HCT116 (cell line): ENCODE results near the gene ANAPC2. TPM values are rescaled to one million over a fixed set of nuclear protein-coding genes. Genes with fewer than 3 reads are reported as not detected.

ENCODE experiments used
- ATAC-seq: fragments of 200-7000 bp; cut with Tn5 transposase; 2 replicates; pipeline ENCODE4 v1.9.1; 2020; ENCODE audit warnings: mild to moderate bottlenecking, moderate library complexity
- BruUV-seq: library from RNA; stranded (reverse); fragments of 400-500 nt; replicated peaks from 2 replicates; lab custom pipeline; 2021; lab: Mats Ljungman, UMichigan
- CTCF ChIA-PET: fragments of 300-600 bp; sonication (Branson Sonifier 250); formaldehyde crosslinking; loops from one replicate; lab custom pipeline; 2021; ENCODE audit warnings: antibody characterized with exemption; lab: Charles Lee
- POLR2A ChIA-PET: fragments of 300-600, 350-600 bp; sonication (Branson Sonifier 250); formaldehyde crosslinking; loops from one replicate; lab custom pipeline; 2021; ENCODE audit warnings: antibody characterized with exemption; lab: Charles Lee
- RAD21 ChIA-PET, 2 experiments: fragments of 300-600 bp; sonication (Branson Sonifier 250); formaldehyde crosslinking; loops; one replicate each; lab custom pipeline; 2023; ENCODE audit warnings: low total read pairs in 2 of 2; ENCODE audit not compliant: uncharacterized antibody in 2 of 2, unreplicated experiment in 2 of 2, low non-redundant PET in 1 of 2; lab: Charles Lee
- DNase-seq: peaks from one replicate; pipeline ENCODE4 v3.0.0-alpha.2; 2010; ENCODE audit warnings: low read depth, low spot score
- H2AFZ ChIP-seq: fragments of 200-600 bp; shearing (Covaris generic), sonication (generic); 2 replicates; pipeline ENCODE4 v1.6.1; 2017; ENCODE audit warnings: low read depth, mixed run types, mixed read lengths, antibody characterized with exemption, low read length; ENCODE audit not compliant: poor library complexity, severe bottlenecking
- H3K27ac ChIP-seq: 2 replicates; pipeline ENCODE4 v1.5.1; 2012; ENCODE audit warnings: low read depth, low read length
- H3K27me3 ChIP-seq: fragments of 200-600 bp; sonication (generic); 2 replicates; pipeline ENCODE4 v1.6.1; 2016; ENCODE audit warnings: mixed run types, low read length, mixed read lengths; ENCODE audit not compliant: insufficient read depth
- H3K36me3 ChIP-seq, 2 experiments: fragments of 200-500 bp in 1 of 2; fragments of 200-600 bp in 1 of 2; sonication (Bioruptor generic) in 1 of 2; sonication (generic) in 1 of 2; 2 replicates each; pipeline versions ENCODE4 v1.5.1 to v1.6.1; 2014 to 2016; ENCODE audit warnings: low read length in 2 of 2, inconsistent platforms in 1 of 2, mixed read lengths in 1 of 2, mixed run types in 1 of 2; ENCODE audit not compliant: insufficient read depth in 2 of 2, control insufficient read depth in 1 of 2
- H3K4me1 ChIP-seq, 2 experiments: fragments of 200-600 bp in 1 of 2; sonication (generic) in 1 of 2; 2 replicates each; pipeline versions ENCODE4 v1.5.1 to v1.6.1; 2012 to 2017; ENCODE audit warnings: low read length in 2 of 2, inconsistent platforms in 1 of 2, mild to moderate bottlenecking in 1 of 2, mixed read lengths in 1 of 2, mixed run types in 1 of 2, moderate library complexity in 1 of 2; ENCODE audit not compliant: insufficient read depth in 2 of 2, control insufficient read depth in 1 of 2
- H3K4me2 ChIP-seq: fragments of 200-600 bp; sonication (generic); 2 replicates; pipeline ENCODE4 v1.6.1; 2017; ENCODE audit warnings: mixed run types, low read length, mixed read lengths
- H3K4me3 ChIP-seq, 2 experiments: fragments of 200-600 bp in 1 of 2; sonication (generic) in 1 of 2; replicated peaks in 1 of 2; 2 replicates each; pipeline ENCODE4 v1.5.1; 2011 to 2016; ENCODE audit warnings: low read length in 2 of 2, control low read depth in 1 of 2, low read depth in 1 of 2, mild to moderate bottlenecking in 1 of 2, mixed read lengths in 1 of 2, mixed run types in 1 of 2
- H3K79me2 ChIP-seq: fragments of 200-600 bp; sonication (generic); 2 replicates; pipeline ENCODE4 v1.6.1; 2017; ENCODE audit warnings: mild to moderate bottlenecking, mixed run types, low read length, moderate library complexity, mixed read lengths; ENCODE audit not compliant: insufficient read depth
- H3K9ac ChIP-seq: fragments of 200-600 bp; sonication (generic); 2 replicates; pipeline ENCODE4 v1.6.1; 2016; ENCODE audit warnings: low read length, mixed read lengths
- H3K9me2 ChIP-seq: fragments of 200-600 bp; sonication (generic), shearing (Covaris generic); 2 replicates; pipeline ENCODE4 v1.6.1; 2017; ENCODE audit warnings: mixed run types, mild to moderate bottlenecking, moderate library complexity; ENCODE audit not compliant: insufficient read depth
- H3K9me3 ChIP-seq, 2 experiments: fragments of 200-500 bp in 1 of 2; fragments of 200-600 bp in 1 of 2; sonication (Bioruptor generic) in 1 of 2; sonication (generic) in 1 of 2; 2 replicates each; pipeline ENCODE4 v1.6.1; 2014 to 2017; ENCODE audit warnings: low read length in 2 of 2, mixed read lengths in 2 of 2, inconsistent platforms in 1 of 2, low read depth in 1 of 2, mild to moderate bottlenecking in 1 of 2, mixed run types in 1 of 2, moderate library complexity in 1 of 2; ENCODE audit not compliant: control insufficient read depth in 1 of 2, insufficient read depth in 1 of 2
- H4K20me1 ChIP-seq: fragments of 200-600 bp; sonication (generic), shearing (Covaris generic); 2 replicates; pipeline ENCODE4 v1.6.1; 2017; ENCODE audit warnings: mixed run types, mild to moderate bottlenecking, moderate library complexity; ENCODE audit not compliant: insufficient read depth
- EGR1 ChIP-seq: IDR thresholded peaks from 2 replicates; pipeline ENCODE4 v1.6.1; 2012; ENCODE audit warnings: low read depth
- ELF1 ChIP-seq: IDR thresholded peaks from 2 replicates; pipeline ENCODE4 v1.6.1; 2012; ENCODE audit warnings: low read depth, borderline replicate concordance
- FOSL1 ChIP-seq: IDR thresholded peaks from 2 replicates; pipeline ENCODE4 v1.6.1; 2012; ENCODE audit warnings: low read depth
- POLR2A ChIP-seq: IDR thresholded peaks from 2 replicates; pipeline ENCODE4 v1.7.0; 2011; ENCODE audit warnings: borderline replicate concordance; ENCODE audit not compliant: insufficient read depth, insufficient read length; ENCODE audit errors: extremely low read depth
- POLR2AphosphoS5 ChIP-seq: IDR thresholded peaks from 2 replicates; pipeline ENCODE4 v1.6.1; 2011; ENCODE audit warnings: mild to moderate bottlenecking, low read depth, low read length, moderate library complexity
- RAD21 ChIP-seq: IDR thresholded peaks from 2 replicates; pipeline ENCODE4 v1.6.1; 2012; ENCODE audit warnings: low read depth, mild to moderate bottlenecking
- SIN3A ChIP-seq: IDR thresholded peaks from 2 replicates; pipeline ENCODE4 v1.6.1; 2012; ENCODE audit warnings: low read depth
- SRF ChIP-seq: IDR thresholded peaks from 2 replicates; pipeline ENCODE4 v1.6.1; 2012; ENCODE audit warnings: low read depth
- ZFX ChIP-seq: fragments of 450-650 bp; IDR thresholded peaks from 2 replicates; pipeline ENCODE4 v1.6.1; 2017
- intact Hi-C: fragments of 100-400 bp; cut with micrococcal nuclease; formaldehyde crosslinking; loops from 2 replicates; pipeline ENCODE4 v1.10.0; 2022
- total RNA-seq: library from RNA; stranded (reverse); gene quantifications from one replicate; pipeline ENCODE4 v1.2.1, GENCODE V29; 2021; ENCODE audit not compliant: unreplicated experiment
- TF ChIP-seq, protein P1 (sequence below): IDR thresholded peaks from 2 replicates; pipeline ENCODE4 v1.6.1; 2011; ENCODE audit warnings: mild to moderate bottlenecking, low read length, moderate library complexity; ENCODE audit not compliant: insufficient replicate concordance; ENCODE audit errors: extremely low read depth
- TF ChIP-seq, protein P2 (sequence below): IDR thresholded peaks from 2 replicates; pipeline ENCODE4 v1.6.1; 2012
- TF ChIP-seq, protein P3 (sequence below): IDR thresholded peaks from 2 replicates; pipeline ENCODE4 v1.6.1; 2012
- TF ChIP-seq, protein P4 (sequence below): IDR thresholded peaks from 2 replicates; pipeline ENCODE4 v1.6.1; 2012; ENCODE audit warnings: low read depth

The ANAPC2 gene
- total RNA-seq, 1 experiment from 2014 or later = 75.5 TPM

DNA sequence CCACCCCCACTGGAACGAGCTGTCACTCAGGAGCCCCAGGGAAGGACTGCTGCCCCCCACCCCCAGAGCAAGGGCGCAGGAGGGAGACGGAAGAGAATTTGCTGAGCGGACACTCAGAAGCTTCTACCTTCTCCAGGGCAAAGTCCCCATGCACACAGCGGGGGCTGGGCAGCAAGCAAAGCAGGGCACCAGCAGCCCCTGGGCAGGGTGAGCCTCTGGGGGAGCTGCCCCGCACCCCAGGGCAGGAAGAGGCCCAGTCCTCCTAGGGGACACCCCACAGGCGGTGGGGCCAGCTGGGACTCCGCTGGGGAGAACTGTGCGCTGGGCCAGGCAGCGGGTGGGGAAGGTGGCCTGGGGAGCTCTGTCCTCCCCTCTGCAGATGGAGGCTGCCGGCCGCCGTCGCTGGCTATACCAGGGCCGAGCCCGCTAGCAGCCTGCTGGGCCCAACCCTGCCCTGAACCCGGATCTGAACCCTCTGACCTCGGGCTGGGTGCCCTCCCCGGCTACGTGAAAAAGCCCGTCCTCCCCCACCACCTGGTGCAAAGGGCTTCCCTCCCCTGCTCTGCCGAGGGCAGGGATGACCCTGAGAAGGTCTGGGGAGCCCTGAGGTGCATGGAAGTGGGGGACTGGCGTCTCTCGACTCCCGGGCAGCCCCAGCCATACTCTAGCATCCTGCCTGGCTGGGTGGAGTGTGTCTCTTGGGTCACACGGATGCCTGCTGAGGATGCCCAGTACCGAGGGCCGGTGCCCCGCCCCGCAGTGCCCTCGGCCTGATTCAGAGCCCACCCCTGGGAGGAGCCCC, 41.7 kb upstream of the ANAPC2 start:
- ChIA-PET CTCF (no interaction called here), RAD21 (no interaction called here), POLR2A (no interaction called here)
- intact Hi-C loops = loop anchor here (5.0 to 10.0 kb wide), 3 partner anchors 43 to 445 kb away; partner anchors contain the start of genes ANAPC2, NPDC1 and SSNA1
- ATAC-seq (no peak), DNase-seq (no peak)
- no peak overlapping the region for H3K4me3 ChIP-seq
- no peaks in the 10 kb centered on the region for H3K79me2 ChIP-seq
- H3K4me2 ChIP-seq = no peak overlapping the region
- no peak overlapping the region for H2AFZ ChIP-seq
- H3K9me2 ChIP-seq = no peaks in the 10 kb centered on the region
- no peak overlapping the region for H3K27ac ChIP-seq
- no peaks in the 10 kb centered on the region for H3K9me3 ChIP-seq
- H4K20me1 ChIP-seq = no peaks in the 10 kb centered on the region
- no TSS peak for BruUV-seq
- H3K9ac ChIP-seq = no peak overlapping the region
- H3K27me3 ChIP-seq = no peaks in the 10 kb centered on the region
- H3K4me1 ChIP-seq = peaks cover 34 to 46% of the 10 kb centered on the region in 2 experiments
- no peaks in the 10 kb centered on the region for H3K36me3 ChIP-seq
- TF ChIP-seq, protein P1, sequence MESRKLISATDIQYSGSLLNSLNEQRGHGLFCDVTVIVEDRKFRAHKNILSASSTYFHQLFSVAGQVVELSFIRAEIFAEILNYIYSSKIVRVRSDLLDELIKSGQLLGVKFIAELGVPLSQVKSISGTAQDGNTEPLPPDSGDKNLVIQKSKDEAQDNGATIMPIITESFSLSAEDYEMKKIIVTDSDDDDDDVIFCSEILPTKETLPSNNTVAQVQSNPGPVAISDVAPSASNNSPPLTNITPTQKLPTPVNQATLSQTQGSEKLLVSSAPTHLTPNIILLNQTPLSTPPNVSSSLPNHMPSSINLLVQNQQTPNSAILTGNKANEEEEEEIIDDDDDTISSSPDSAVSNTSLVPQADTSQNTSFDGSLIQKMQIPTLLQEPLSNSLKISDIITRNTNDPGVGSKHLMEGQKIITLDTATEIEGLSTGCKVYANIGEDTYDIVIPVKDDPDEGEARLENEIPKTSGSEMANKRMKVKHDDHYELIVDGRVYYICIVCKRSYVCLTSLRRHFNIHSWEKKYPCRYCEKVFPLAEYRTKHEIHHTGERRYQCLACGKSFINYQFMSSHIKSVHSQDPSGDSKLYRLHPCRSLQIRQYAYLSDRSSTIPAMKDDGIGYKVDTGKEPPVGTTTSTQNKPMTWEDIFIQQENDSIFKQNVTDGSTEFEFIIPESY = no peak
- TF ChIP-seq, protein P2, sequence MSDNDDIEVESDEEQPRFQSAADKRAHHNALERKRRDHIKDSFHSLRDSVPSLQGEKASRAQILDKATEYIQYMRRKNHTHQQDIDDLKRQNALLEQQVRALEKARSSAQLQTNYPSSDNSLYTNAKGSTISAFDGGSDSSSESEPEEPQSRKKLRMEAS = no peak
- TF ChIP-seq SIN3A (no peak), FOSL1 (no peak), RAD21 (no peak), EGR1 (no peak), POLR2AphosphoS5 (no peak), SRF (no peak), ZFX (no peak), ELF1 (no peak), POLR2A (no peak)
- TF ChIP-seq, protein P3, sequence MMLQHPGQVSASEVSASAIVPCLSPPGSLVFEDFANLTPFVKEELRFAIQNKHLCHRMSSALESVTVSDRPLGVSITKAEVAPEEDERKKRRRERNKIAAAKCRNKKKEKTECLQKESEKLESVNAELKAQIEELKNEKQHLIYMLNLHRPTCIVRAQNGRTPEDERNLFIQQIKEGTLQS = no peak
- TF ChIP-seq, protein P4, sequence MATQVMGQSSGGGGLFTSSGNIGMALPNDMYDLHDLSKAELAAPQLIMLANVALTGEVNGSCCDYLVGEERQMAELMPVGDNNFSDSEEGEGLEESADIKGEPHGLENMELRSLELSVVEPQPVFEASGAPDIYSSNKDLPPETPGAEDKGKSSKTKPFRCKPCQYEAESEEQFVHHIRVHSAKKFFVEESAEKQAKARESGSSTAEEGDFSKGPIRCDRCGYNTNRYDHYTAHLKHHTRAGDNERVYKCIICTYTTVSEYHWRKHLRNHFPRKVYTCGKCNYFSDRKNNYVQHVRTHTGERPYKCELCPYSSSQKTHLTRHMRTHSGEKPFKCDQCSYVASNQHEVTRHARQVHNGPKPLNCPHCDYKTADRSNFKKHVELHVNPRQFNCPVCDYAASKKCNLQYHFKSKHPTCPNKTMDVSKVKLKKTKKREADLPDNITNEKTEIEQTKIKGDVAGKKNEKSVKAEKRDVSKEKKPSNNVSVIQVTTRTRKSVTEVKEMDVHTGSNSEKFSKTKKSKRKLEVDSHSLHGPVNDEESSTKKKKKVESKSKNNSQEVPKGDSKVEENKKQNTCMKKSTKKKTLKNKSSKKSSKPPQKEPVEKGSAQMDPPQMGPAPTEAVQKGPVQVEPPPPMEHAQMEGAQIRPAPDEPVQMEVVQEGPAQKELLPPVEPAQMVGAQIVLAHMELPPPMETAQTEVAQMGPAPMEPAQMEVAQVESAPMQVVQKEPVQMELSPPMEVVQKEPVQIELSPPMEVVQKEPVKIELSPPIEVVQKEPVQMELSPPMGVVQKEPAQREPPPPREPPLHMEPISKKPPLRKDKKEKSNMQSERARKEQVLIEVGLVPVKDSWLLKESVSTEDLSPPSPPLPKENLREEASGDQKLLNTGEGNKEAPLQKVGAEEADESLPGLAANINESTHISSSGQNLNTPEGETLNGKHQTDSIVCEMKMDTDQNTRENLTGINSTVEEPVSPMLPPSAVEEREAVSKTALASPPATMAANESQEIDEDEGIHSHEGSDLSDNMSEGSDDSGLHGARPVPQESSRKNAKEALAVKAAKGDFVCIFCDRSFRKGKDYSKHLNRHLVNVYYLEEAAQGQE = no peak
- TF ChIP-seq, all 23 proteins: peak for 0
